K562 (cell line): Measurements from ENCODE around the gene NLGN3. TPM values are rescaled to one million over a fixed set of nuclear protein-coding genes. Genes with fewer than 3 reads are reported as not detected.

Experiments used
- CREB3 ChIP-seq: fragments of 450-650 bp; conservative IDR thresholded peaks from 2 replicates; pipeline ENCODE4 v1.6.1; 2016; ENCODE audit warnings: missing genetic modification characterization, low read depth, mild to moderate bottlenecking, missing compliant biosample characterization, moderate library complexity
- DACH1 ChIP-seq: fragments of 450-650 bp; IDR thresholded peaks from 2 replicates; pipeline ENCODE4 v1.6.1; 2018; ENCODE audit not compliant: partially characterized antibody
- EGR1 ChIP-seq: fragments of 450-650 bp; conservative IDR thresholded peaks from 2 replicates; pipeline ENCODE4 v1.6.1; 2017; ENCODE audit warnings: mild to moderate bottlenecking
- EP300 ChIP-seq: IDR thresholded peaks from 2 replicates; pipeline ENCODE4 v1.6.1; 2012; ENCODE audit warnings: low read length, improper control_type of control experiment
- HMG20B ChIP-seq: fragments of 250-450 bp; sonication (Bioruptor Pico); IDR thresholded peaks from 2 replicates; pipeline ENCODE4 v1.5.0; 2021; ENCODE audit warnings: mild to moderate bottlenecking
- KLF16 ChIP-seq: IDR thresholded peaks from 2 replicates; pipeline ENCODE4 v1.6.1; 2016; ENCODE audit warnings: antibody characterized with exemption
- MIER1 ChIP-seq: fragments of 450-650 bp; IDR thresholded peaks from 2 replicates; pipeline ENCODE4 v1.6.1; 2016; ENCODE audit warnings: antibody characterized with exemption, mild to moderate bottlenecking, low read depth
- NCOR1 ChIP-seq: fragments of 450-650 bp; IDR thresholded peaks from 2 replicates; pipeline ENCODE4 v1.6.1; 2016; ENCODE audit warnings: mild to moderate bottlenecking, moderate library complexity
- NELFE ChIP-seq: IDR thresholded peaks from 2 replicates; pipeline ENCODE4 v1.6.1; 2011; ENCODE audit warnings: mild to moderate bottlenecking; ENCODE audit not compliant: insufficient read depth, insufficient read length
- NFXL1 ChIP-seq: fragments of 450-650 bp; formaldehyde crosslinking; IDR thresholded peaks from 2 replicates; pipeline ENCODE4 v1.4.0; 2021; ENCODE audit warnings: mild to moderate bottlenecking
- NR2C2 ChIP-seq, 2 experiments: fragments of 200-800 bp in 1 of 2; sonication (Bioruptor generic) in 1 of 2; sonication (generic) in 1 of 2; formaldehyde crosslinking in 1 of 2; IDR thresholded peaks; 2 replicates each; pipeline versions ENCODE4 v1.6.1 to v1.8.0; 2016 to 2022; ENCODE audit warnings: mild to moderate bottlenecking in 1 of 2, missing compliant biosample characterization in 1 of 2, missing genetic modification characterization in 1 of 2, missing genetic modification reagents in 1 of 2
- POLR3G ChIP-seq: IDR thresholded peaks from 2 replicates; pipeline ENCODE4 v1.6.1; 2011; ENCODE audit not compliant: insufficient read length, insufficient replicate concordance; ENCODE audit errors: extremely low read depth
- SLC30A9 ChIP-seq: fragments of 250-450 bp; sonication (Bioruptor Pico); IDR thresholded peaks from 2 replicates; pipeline ENCODE4 v1.8.0; 2022; ENCODE audit warnings: mild to moderate bottlenecking, moderate library complexity
- SRSF3 ChIP-seq: fragments of 200-400 bp; formaldehyde crosslinking; IDR thresholded peaks from 2 replicates; pipeline ENCODE4 v1.6.1; 2016; ENCODE audit warnings: mild to moderate bottlenecking, low read length, moderate library complexity; ENCODE audit not compliant: insufficient read depth
- STAG1 ChIP-seq: sonication (generic); formaldehyde crosslinking; IDR thresholded peaks from 2 replicates; pipeline ENCODE4 v1.5.0; 2020; ENCODE audit warnings: missing genetic modification reagents, borderline replicate concordance
- USF1 ChIP-seq: sonication (generic); formaldehyde crosslinking; IDR thresholded peaks from 2 replicates; pipeline ENCODE4 v1.9.0; 2022; ENCODE audit warnings: mild to moderate bottlenecking, missing genetic modification reagents
- VEZF1 ChIP-seq: fragments of 200-800 bp; sonication (Bioruptor generic); IDR thresholded peaks from 2 replicates; pipeline ENCODE4 v1.6.1; 2017; ENCODE audit warnings: missing genetic modification characterization, missing compliant biosample characterization
- ZC3H8 ChIP-seq: fragments of 450-650 bp; IDR thresholded peaks from 2 replicates; pipeline ENCODE4 v1.6.1; 2017
- ZNF347 ChIP-seq: fragments of 450-650 bp; formaldehyde crosslinking; IDR thresholded peaks from 2 replicates; pipeline ENCODE4 v1.4.0; 2020; ENCODE audit warnings: low read depth, mild to moderate bottlenecking, moderate library complexity
- ZNF57 ChIP-seq: fragments of 450-650 bp; formaldehyde crosslinking; IDR thresholded peaks from 2 replicates; pipeline ENCODE4 v1.4.0; 2020; ENCODE audit warnings: mild to moderate bottlenecking, moderate library complexity
- ZNF583 ChIP-seq: fragments of 250-450 bp; sonication (Bioruptor Pico); IDR thresholded peaks from 2 replicates; pipeline ENCODE4 v1.4.0; 2020
- ZNF830 ChIP-seq: fragments of 250-450 bp; sonication (Bioruptor Pico); IDR thresholded peaks from 2 replicates; pipeline ENCODE4 v1.5.0; 2021; ENCODE audit warnings: mild to moderate bottlenecking
- polyA plus RNA-seq, 8 experiments: library from polyadenylated mRNA; depleted of rRNA in 4 of 8; stranded (reverse) in 5 of 8; unstranded in 3 of 8; fragments of >200 nt; fragmentation: Nextera tagmentation in 2 of 8; fragmentation: Illumina TruSeq in 1 of 8; extraction: Ambion mirVana in 2 of 8; extraction: Trizol in 1 of 8; gene quantifications; 2 replicates each; pipeline versions ENCODE4 v1.2.1 to v1.2.3, GENCODE V29; 2011 to 2014; ENCODE audit warnings: inconsistent platforms in 1 of 8, missing spikeins in 1 of 8
- total RNA-seq, 7 experiments: library from RNA; depleted of rRNA in 6 of 7; stranded (reverse); fragments of >200 nt in 6 of 7; fragmentation: Illumina TruSeq in 2 of 7; extraction: Trizol in 2 of 7; gene quantifications; 2 replicates each; pipeline versions ENCODE4 v1.2.1 to v1.2.3, GENCODE V29; 2011 to 2021; ENCODE audit warnings: low replicate concordance in 1 of 7

NLGN3 gene
- total and polyA plus RNA-seq, 9 of the 15 experiments (the other 6 are each of a cell fraction or from before 2014, with no cell fraction given), result 0.03 to 0.86 (median 0.25) TPM

GRCh38 chrX:71181910-71182799 lies 37.5 kb downstream of the NLGN3 start (continued):
- TF ChIP-seq ZNF830, result no peak
- TF ChIP-seq HMG20B (CRISPR knock-in tag), result no peak
- no peak for TF ChIP-seq STAG1 (CRISPR knock-in tag)
- no peak for TF ChIP-seq DACH1
- no peak for TF ChIP-seq EP300
- no peak for TF ChIP-seq NR2C2 (CRISPR knock-in tag; IDR thresholded peaks at IDR 0.05)
- TF ChIP-seq NR2C2 (tag; IDR thresholded peaks at IDR 0.05), result peak; percentile 39; the same call in 1 of the 2 replicates
- TF ChIP-seq NELFE, result no peak
- TF ChIP-seq SRSF3, result no peak
- TF ChIP-seq POLR3G, result no peak
- TF ChIP-seq NFXL1 (CRISPR knock-in tag), result no peak
- TF ChIP-seq VEZF1 (CRISPR knock-in tag), result peak; percentile 56; the same call in 1 of the 2 replicates
- TF ChIP-seq SLC30A9 (CRISPR knock-in tag), result no peak
- TF ChIP-seq CREB3, result no peak; the same call in 1 of the 2 replicates
- TF ChIP-seq USF1, result peak; percentile 86
- TF ChIP-seq EGR1, result peak; percentile 86
- TF ChIP-seq ZNF57 (CRISPR knock-in tag), result no peak
- no peak for TF ChIP-seq MIER1
- TF ChIP-seq ZNF347, result no peak
- TF ChIP-seq ZNF583 (CRISPR knock-in tag), result no peak
- no peak for TF ChIP-seq ZC3H8
- TF ChIP-seq KLF16, result no peak
- TF ChIP-seq NCOR1, result no peak; the same call in 1 of the 2 replicates
